H1 (cell line): ENCODE measurements around the gene SCCPDH. TPM values are rescaled to one million over a fixed set of nuclear protein-coding genes. Genes with fewer than 3 reads are reported as not detected.

Experiments used
- CTCF ChIA-PET: fragments of 300-600 bp; sonication (Branson Sonifier 250); formaldehyde crosslinking; loops from one replicate; lab custom pipeline; 2021; ENCODE audit not compliant: partially characterized antibody; lab: Charles Lee
- POLR2A ChIA-PET: fragments of 300-600 bp; sonication (Branson Sonifier 250); formaldehyde crosslinking; loops from one replicate; lab custom pipeline; 2021; ENCODE audit warnings: inconsistent platforms; ENCODE audit not compliant: partially characterized antibody; lab: Charles Lee
- DNase-seq, 2 experiments: peaks; one replicate each; pipeline versions ENCODE4 v3.0.0 to v3.0.0-alpha.2; 2010 to 2022; ENCODE audit warnings: low spot score in 2 of 2, low read depth in 1 of 2, mixed read lengths in 1 of 2
- FAIRE-seq: peaks from 2 replicates; lab custom pipeline; 2011; peaks lifted over from hg19 to GRCh38; lab: Jason Lieb, UNC
- H2AFZ ChIP-seq: 2 replicates; pipeline ENCODE4 v1.8.1; 2012; ENCODE audit warnings: low read length, inconsistent platforms
- H2AK5ac ChIP-seq: 2 replicates; pipeline ENCODE4 v1.6.1; 2013; ENCODE audit warnings: low read depth, low read length
- H2BK120ac ChIP-seq: replicated peaks from 2 replicates; pipeline ENCODE3; 2013; ENCODE audit warnings: low read depth, low read length, inconsistent platforms
- H2BK12ac ChIP-seq: 2 replicates; pipeline ENCODE4 v1.6.1; 2013; ENCODE audit warnings: low read depth, low read length
- H2BK15ac ChIP-seq: 2 replicates; pipeline ENCODE4 v1.6.1; 2013; ENCODE audit warnings: low read length
- H2BK20ac ChIP-seq: 2 replicates; pipeline ENCODE4 v1.6.1; 2013; ENCODE audit warnings: low read length
- H2BK5ac ChIP-seq: 2 replicates; pipeline ENCODE4 v1.6.1; 2013; ENCODE audit warnings: low read depth, low read length
- H3K14ac ChIP-seq: 2 replicates; pipeline ENCODE4 v1.6.1; 2013; ENCODE audit warnings: inconsistent platforms; ENCODE audit not compliant: insufficient read length
- H3K18ac ChIP-seq: 2 replicates; pipeline ENCODE4 v1.6.1; 2013; ENCODE audit warnings: low read length; ENCODE audit errors: extremely low read depth
- H3K23ac ChIP-seq: 2 replicates; pipeline ENCODE4 v1.6.1; 2013; ENCODE audit warnings: inconsistent platforms; ENCODE audit not compliant: insufficient read length
- H3K23me2 ChIP-seq: 2 replicates; pipeline ENCODE4 v1.6.1; 2013; ENCODE audit warnings: low read depth, low read length
- H3K27ac ChIP-seq: 2 replicates; pipeline ENCODE4 v1.6.1; 2011; ENCODE audit warnings: low read depth, low read length, inconsistent platforms
- H3K27me3 ChIP-seq, 4 experiments: replicated peaks in 1 of 4; 1 replicate in 1 of 4; 2 replicates in 3 of 4; pipeline versions ENCODE4 v1.6.1 to v1.8.1; 2011 to 2013; ENCODE audit warnings: low read length in 3 of 4, mild to moderate bottlenecking in 3 of 4, inconsistent platforms in 2 of 4, mixed read lengths in 2 of 4, moderate library complexity in 1 of 4; ENCODE audit not compliant: control insufficient read depth in 3 of 4, insufficient read depth in 3 of 4; ENCODE audit errors: extremely low read depth in 1 of 4
- H3K36me3 ChIP-seq, 4 experiments: 2 replicates each; pipeline versions ENCODE4 v1.6.1 to v1.8.1; 2011 to 2013; ENCODE audit warnings: mild to moderate bottlenecking in 4 of 4, low read length in 3 of 4, moderate library complexity in 2 of 4, control low read depth in 1 of 4, inconsistent platforms in 1 of 4; ENCODE audit not compliant: insufficient read depth in 4 of 4, control insufficient read depth in 2 of 4
- H3K4ac ChIP-seq: replicated peaks from 2 replicates; pipeline ENCODE3; 2013; ENCODE audit warnings: low read length, low read depth, mixed read lengths, inconsistent platforms; ENCODE audit not compliant: insufficient read length
- H3K4me1 ChIP-seq, 4 experiments: replicated peaks in 1 of 4; 1 replicate in 1 of 4; 2 replicates in 3 of 4; pipeline versions ENCODE4 v1.6.1 to v1.8.1; 2011 to 2013; ENCODE audit warnings: low read length in 3 of 4, inconsistent platforms in 2 of 4, mixed read lengths in 1 of 4; ENCODE audit not compliant: insufficient read depth in 4 of 4, control insufficient read depth in 3 of 4
- H3K4me2 ChIP-seq, 2 experiments: 2 replicates each; pipeline versions ENCODE4 v1.6.1 to v1.8.1; 2011 to 2013; ENCODE audit warnings: low read depth in 2 of 2, low read length in 2 of 2, control low read depth in 1 of 2, inconsistent platforms in 1 of 2, mild to moderate bottlenecking in 1 of 2; ENCODE audit not compliant: insufficient read depth in 1 of 2
- H3K4me3 ChIP-seq, 4 experiments: fragments of 200-600, 300-600 bp in 1 of 4; sonication (generic), shearing (Covaris generic), sonication (Bioruptor Twin) in 1 of 4; 2 replicates each; pipeline versions ENCODE4 v1.5.1 to v1.8.1; 2011 to 2016; ENCODE audit warnings: low read length in 4 of 4, low read depth in 3 of 4, control low read depth in 2 of 4, inconsistent platforms in 2 of 4, mild to moderate bottlenecking in 2 of 4, mixed read lengths in 1 of 4, moderate library complexity in 1 of 4; ENCODE audit not compliant: insufficient read depth in 2 of 4; ENCODE audit errors: extremely low read depth in 1 of 4
- H3K56ac ChIP-seq: replicated peaks from 2 replicates; pipeline ENCODE3; 2013; ENCODE audit warnings: low read depth, mild to moderate bottlenecking, mixed read lengths, low read length, inconsistent platforms; ENCODE audit not compliant: insufficient read length
- H3K79me1 ChIP-seq: 2 replicates; pipeline ENCODE4 v1.6.1; 2013; ENCODE audit warnings: low read depth, low read length, control low read depth
- H3K79me2 ChIP-seq, 2 experiments: 2 replicates each; pipeline versions ENCODE4 v1.6.1 to v1.8.1; 2012 to 2013; ENCODE audit warnings: low read length in 2 of 2, mild to moderate bottlenecking in 2 of 2, inconsistent platforms in 1 of 2; ENCODE audit not compliant: insufficient read depth in 2 of 2, control insufficient read depth in 1 of 2
- H3K9ac ChIP-seq, 4 experiments: replicated peaks in 1 of 4; 1 replicate in 1 of 4; 2 replicates in 3 of 4; pipeline versions ENCODE4 v1.6.1 to v1.8.1; 2011 to 2013; ENCODE audit warnings: low read depth in 3 of 4, low read length in 3 of 4, control low read depth in 2 of 4, mild to moderate bottlenecking in 2 of 4, moderate library complexity in 2 of 4, inconsistent platforms in 1 of 4; ENCODE audit errors: extremely low read depth in 1 of 4
- H3K9me3 ChIP-seq, 2 experiments: 2 replicates each; pipeline versions ENCODE4 v1.6.1 to v1.8.1; 2012 to 2013; ENCODE audit warnings: mild to moderate bottlenecking in 2 of 2, moderate library complexity in 2 of 2, control low read depth in 1 of 2, inconsistent platforms in 1 of 2, low read depth in 1 of 2, low read length in 1 of 2, mixed read lengths in 1 of 2; ENCODE audit not compliant: insufficient read depth in 2 of 2
- H4K20me1 ChIP-seq, 2 experiments: replicated peaks in 1 of 2; 2 replicates each; pipeline versions ENCODE3 to v1.8.1; 2011 to 2013; ENCODE audit warnings: inconsistent platforms in 2 of 2, low read length in 2 of 2, mild to moderate bottlenecking in 1 of 2; ENCODE audit not compliant: insufficient read depth in 2 of 2, control insufficient read depth in 1 of 2
- H4K5ac ChIP-seq: 2 replicates; pipeline ENCODE4 v1.6.1; 2013; ENCODE audit warnings: low read length, low read depth, mixed read lengths, inconsistent platforms; ENCODE audit not compliant: insufficient read length
- H4K8ac ChIP-seq: 2 replicates; pipeline ENCODE4 v1.8.0; 2013; ENCODE audit warnings: mild to moderate bottlenecking, moderate library complexity, low read length, inconsistent platforms; ENCODE audit not compliant: insufficient read depth; ENCODE audit errors: extremely low read depth
- H4K91ac ChIP-seq: replicated peaks from 2 replicates; pipeline ENCODE3; 2013; ENCODE audit warnings: low read length, mixed read lengths, inconsistent platforms; ENCODE audit not compliant: insufficient read length
- ATF3 ChIP-seq: IDR thresholded peaks from 2 replicates; pipeline ENCODE4 v1.6.1; 2011; ENCODE audit warnings: low read depth, mild to moderate bottlenecking, low read length; ENCODE audit not compliant: insufficient read depth
- BACH1 ChIP-seq: IDR thresholded peaks from 2 replicates; pipeline ENCODE4 v1.6.1; 2012; ENCODE audit warnings: low read length, improper control_type of control experiment
- CBX8 ChIP-seq: fragments of 300-800, 300-1000 bp; sonication (generic); IDR thresholded peaks from 2 replicates; pipeline ENCODE4 v1.7.1; 2016; ENCODE audit warnings: low read depth, low read length, borderline replicate concordance
- FOSL1 ChIP-seq: IDR thresholded peaks from 2 replicates; pipeline ENCODE4 v1.6.1; 2011; ENCODE audit warnings: mild to moderate bottlenecking, low read depth, low read length, moderate library complexity; ENCODE audit not compliant: insufficient read depth
- KDM1A ChIP-seq: fragments of 200-600, 300-600 bp; sonication (generic); IDR thresholded peaks from 2 replicates; pipeline ENCODE4 v1.7.1; 2016; ENCODE audit warnings: mild to moderate bottlenecking, low read length, borderline replicate concordance
- POLR2A ChIP-seq, 2 experiments: IDR thresholded peaks; 1 replicate in 1 of 2; 2 replicates in 1 of 2; pipeline ENCODE4 v1.6.1; 2011; ENCODE audit warnings: low read depth in 2 of 2, low read length in 2 of 2, mild to moderate bottlenecking in 2 of 2; ENCODE audit errors: control extremely low read depth in 1 of 2
- POU5F1 ChIP-seq: IDR thresholded peaks from 2 replicates; pipeline ENCODE4 v1.6.1; 2011; ENCODE audit warnings: low read depth, mild to moderate bottlenecking, low read length, moderate library complexity
- RAD21 ChIP-seq, 2 experiments: IDR thresholded peaks in 1 of 2; conservative IDR thresholded peaks in 1 of 2; 2 replicates each; pipeline ENCODE4 v1.6.1; 2011; ENCODE audit warnings: low read depth in 2 of 2, low read length in 2 of 2, improper control_type of control experiment in 1 of 2, inconsistent platforms in 1 of 2, mild to moderate bottlenecking in 1 of 2, moderate library complexity in 1 of 2
- RFX5 ChIP-seq: IDR thresholded peaks from 2 replicates; pipeline ENCODE4 v1.6.1; 2011; ENCODE audit warnings: low read depth, low read length, improper control_type of control experiment, borderline replicate concordance
- SAP30 ChIP-seq: fragments of 300-600 bp; sonication (generic); IDR thresholded peaks from 2 replicates; pipeline ENCODE4 v1.7.1; 2012; ENCODE audit warnings: low read length, moderate library complexity, mild to moderate bottlenecking, inconsistent platforms; ENCODE audit not compliant: insufficient read depth, insufficient replicate concordance
- SP2 ChIP-seq: IDR thresholded peaks from 2 replicates; pipeline ENCODE4 v1.6.1; 2012; ENCODE audit warnings: mild to moderate bottlenecking, low read length, inconsistent platforms
- ZNF274 ChIP-seq: IDR thresholded peaks from 2 replicates; pipeline ENCODE4 v1.7.0; 2012; ENCODE audit warnings: low read length, borderline replicate concordance; ENCODE audit errors: extremely low read depth
- WGBS, 2 experiments: shearing (Covaris generic) in 1 of 2; methylation state at CpG; one replicate each; pipeline versions ENCODE4 v1.1.6 to v1.1.7; 2013 to 2015; ENCODE audit warnings: low lambda C conversion rate in 2 of 2, mixed read lengths in 2 of 2, inconsistent platforms in 1 of 2, low coverage in 1 of 2, missing lambda C conversion rate in 1 of 2; ENCODE audit not compliant: insufficient replicate concordance in 2 of 2, insufficient coverage in 1 of 2, insufficient read length in 1 of 2; ENCODE audit errors: extremely low coverage in 1 of 2, missing lambda C conversion rate in 1 of 2; 5-methylcytosine and 5-hydroxymethylcytosine counted together
- polyA plus RNA-seq, 7 experiments: library from polyadenylated mRNA; depleted of rRNA in 3 of 7; stranded (reverse) in 5 of 7; unstranded in 2 of 7; fragments of >200 nt in 5 of 7; fragments of 200-250 nt in 2 of 7; gene quantifications; 1 replicate in 5 of 7; 2 replicates in 1 of 7; 4 replicates in 1 of 7; pipeline versions ENCODE4 v1.2.1 to v1.2.3, GENCODE V29; 2011 to 2013; ENCODE audit warnings: missing spikeins in 2 of 7, mixed read lengths in 2 of 7
- total RNA-seq: library from RNA; stranded (reverse); fragmentation: NEBNext Ultra II Directional; extraction: Animal tissue kit (Norgen Biotek cat#: 25700); gene quantifications from 2 replicates; pipeline ENCODE4 v1.2.1, GENCODE V29; 2021

SCCPDH gene
- total and polyA plus RNA-seq, 2 of the 8 experiments (the other 6 are each of a cell fraction or from before 2014, with no cell fraction given): 9.5 to 17.0 TPM

DNA sequence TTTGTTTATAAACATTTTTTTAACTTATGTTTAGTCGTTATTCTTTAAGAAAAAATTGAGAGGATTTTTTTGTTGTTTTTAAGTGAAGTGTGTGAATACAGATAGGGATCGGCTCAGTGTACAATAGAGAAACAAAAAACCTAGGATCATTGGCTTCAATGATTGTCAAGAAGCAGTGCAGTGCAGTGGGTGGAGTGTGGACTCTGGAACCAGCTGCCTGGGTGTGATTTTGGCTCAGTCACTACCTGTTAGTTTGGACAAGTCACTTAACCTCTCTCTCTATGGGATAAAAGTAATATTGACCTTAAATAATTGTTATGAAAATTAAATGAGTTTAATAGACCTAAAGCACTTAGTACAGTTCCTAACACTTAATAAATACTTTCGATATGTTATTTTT is 41.3 kb downstream of the SCCPDH start:
- H2BK120ac ChIP-seq: no peak overlapping the region
- H3K4ac ChIP-seq: no peak overlapping the region
- H3K9ac ChIP-seq: no peak overlapping the region
- no peak overlapping the region for H3K56ac ChIP-seq
- H2BK20ac ChIP-seq: no peak overlapping the region
- H2BK5ac ChIP-seq: no peak overlapping the region
- H3K36me3 ChIP-seq: peaks cover 0 to 7% (median 0%) of the 10 kb centered on the region in 4 experiments; a peak in 5 of 8 replicates
- no peak overlapping the region for H3K4me2 ChIP-seq
- ChIA-PET CTCF (interaction anchor here (2.1 kb wide), 1 partner anchor 11 kb away, joined by 12 read pairs; no protein-coding TSS in a partner anchor), POLR2A (no interaction called here)
- H3K4me1 ChIP-seq: peaks cover 0 to 14% (median 6%) of the 10 kb centered on the region in 4 experiments; a peak in 6 of 7 replicates
- H3K79me1 ChIP-seq: no peaks in the 10 kb centered on the region
- no peaks in the 10 kb centered on the region for H4K20me1 ChIP-seq
- no peaks in the 10 kb centered on the region for H3K9me3 ChIP-seq
- H3K27ac ChIP-seq: no peak overlapping the region
- DNase-seq: no peak
- no peak overlapping the region for H2BK15ac ChIP-seq
- no peak for FAIRE-seq
- no peak overlapping the region for H2AK5ac ChIP-seq
- H3K4me3 ChIP-seq: no peak overlapping the region
- H2AFZ ChIP-seq: no peak overlapping the region
- H3K27me3 ChIP-seq: no peaks in the 10 kb centered on the region
- H4K8ac ChIP-seq: no peak overlapping the region
- no peak overlapping the region for H4K91ac ChIP-seq
- WGBS, 2 experiments: 93 to 96% methylated on average over 2 to 3 of the region's 3 CpGs
- H3K79me2 ChIP-seq: no peaks in the 10 kb centered on the region
- H3K23me2 ChIP-seq: no peaks in the 10 kb centered on the region
- no peak overlapping the region for H3K14ac ChIP-seq
- no peak overlapping the region for H3K23ac ChIP-seq
- no peak overlapping the region for H3K18ac ChIP-seq
- no peak overlapping the region for H4K5ac ChIP-seq
- H2BK12ac ChIP-seq: no peak overlapping the region
- no peak for TF ChIP-seq RAD21 (IDR thresholded peaks at IDR 0.05 in 1 of 2, conservative IDR thresholded peaks at IDR 0.05 in 1 of 2; ENCODE audit: low read depth in 2 of 2, low read length in 2 of 2)
- TF ChIP-seq CBX8: no peak
- no peak for TF ChIP-seq BACH1
- TF ChIP-seq SP2: no peak
- TF ChIP-seq SAP30: no peak
- TF ChIP-seq RFX5: no peak
- TF ChIP-seq KDM1A: no peak
- no peak for TF ChIP-seq FOSL1
- TF ChIP-seq POU5F1: no peak
- no peak for TF ChIP-seq ATF3
- TF ChIP-seq ZNF274: no peak
- no peak for TF ChIP-seq POLR2A (IDR thresholded peaks at IDR 0.05; ENCODE audit: control extremely low read depth in 1 of 2, low read depth in 2 of 2, low read length in 2 of 2)
